Small intestine (tissue), 7 donors: ENCODE results near the gene DDX50. TPM values are rescaled to one million over a fixed set of nuclear protein-coding genes. Genes with fewer than 3 reads are reported as not detected.

Experiments
- DNase-seq, 2 donors: peaks; one replicate each; pipeline versions ENCODE4 v3.0.0 to v3.0.0-alpha.2; 2013
- FAIRE-seq: peaks from 2 replicates; lab custom pipeline; 2012; peaks lifted over from hg19 to GRCh38; lab: Jason Lieb, UNC
- H3K27ac ChIP-seq, 3 donors: one replicate each; pipeline ENCODE4 v1.5.1; 2013; ENCODE audit warnings: low read length in 2 of 3, mild to moderate bottlenecking in 2 of 3, control low read depth in 1 of 3, inconsistent platforms in 1 of 3, low read depth in 1 of 3, moderate library complexity in 1 of 3
- H3K27me3 ChIP-seq, 3 donors: one replicate each; pipeline ENCODE4 v1.6.1; 2013; ENCODE audit warnings: low read length in 3 of 3, inconsistent platforms in 1 of 3; ENCODE audit not compliant: control insufficient read depth in 3 of 3, insufficient read depth in 3 of 3
- H3K36me3 ChIP-seq, 3 donors: one replicate each; pipeline ENCODE4 v1.6.1; 2013; ENCODE audit warnings: low read length in 3 of 3, inconsistent platforms in 1 of 3, low read depth in 1 of 3, mild to moderate bottlenecking in 1 of 3, moderate library complexity in 1 of 3; ENCODE audit not compliant: control insufficient read depth in 3 of 3, insufficient read depth in 2 of 3
- H3K4me1 ChIP-seq, 3 donors: one replicate each; pipeline ENCODE4 v1.6.1; 2013; ENCODE audit warnings: low read length in 2 of 3, inconsistent platforms in 1 of 3, low read depth in 1 of 3, mild to moderate bottlenecking in 1 of 3, moderate library complexity in 1 of 3; ENCODE audit not compliant: control insufficient read depth in 3 of 3, insufficient read depth in 2 of 3
- H3K4me3 ChIP-seq, 3 donors: one replicate each; pipeline ENCODE4 v1.5.1; 2013; ENCODE audit warnings: low read length in 3 of 3, control low read depth in 1 of 3, inconsistent platforms in 1 of 3, low read depth in 1 of 3, mild to moderate bottlenecking in 1 of 3, moderate library complexity in 1 of 3
- H3K9me3 ChIP-seq, 2 donors: one replicate each; pipeline ENCODE4 v1.6.1; 2013; ENCODE audit warnings: low read depth in 1 of 2, low read length in 1 of 2; ENCODE audit not compliant: control insufficient read depth in 2 of 2, insufficient read depth in 1 of 2
- WGBS, 3 donors: extraction: QIAGEN DNeasy Blood & Tissue Kit; methylation state at CpG; one replicate each; pipeline ENCODE4 v1.1.7; 2013; 5-methylcytosine and 5-hydroxymethylcytosine counted together
- polyA plus RNA-seq, 4 donors: library from polyadenylated mRNA; stranded (reverse) in 3 of 4; unstranded in 1 of 4; fragments of 200-250 nt in 3 of 4; fragments of 120-200 nt in 1 of 4; gene quantifications; one replicate each; pipeline versions ENCODE4 v1.2.1 to v1.2.3, GENCODE V29; 2013
- donor health status: healthy with polysubstance abuse.
- donor health status: control.
- donor health status: control.
- donor health status: Bipolar disorder and iron deficiency.
- donor health status: healthy.

DDX50 gene
- polyA plus RNA-seq, 4 donors = 12.3 to 35.1 (median 22.0) TPM

- FAIRE-seq (no peak), DNase-seq (no peak)
- WGBS, 3 donors = 92 to 95% (median 95%) methylated on average over 2 of the region's 2 CpGs
- Histone ChIP-seq H3K27ac (no peak overlapping the region), H3K4me3 (no peak overlapping the region), H3K4me1 (peaks cover 1 to 37% (median 10%) of the 10 kb centered on the region in 3 donors), H3K27me3 (no peaks in the 10 kb centered on the region), H3K36me3 (peaks cover 0 to 3% (median 0%) of the 10 kb centered on the region in 3 donors), H3K9me3 (no peaks in the 10 kb centered on the region)
These were observed 21.5 kb upstream of the DDX50 start for GRCh38 chr10:68879628-68880027.

- Histone ChIP-seq H3K9me3 (no peaks in the 10 kb centered on the region), H3K4me1 (peaks cover 1 to 37% (median 10%) of the 10 kb centered on the region in 3 donors), H3K27me3 (no peaks in the 10 kb centered on the region), H3K27ac (no peak overlapping the region), H3K4me3 (no peak overlapping the region), H3K36me3 (peaks cover 0 to 5% (median 0%) of the 10 kb centered on the region in 3 donors)
- 79 to 92% (median 85%) methylated on average over 4 of the region's 4 CpGs for WGBS, 3 donors
- DNase-seq = no peak
- FAIRE-seq = no peak
These were observed 20.9 kb upstream of the DDX50 start for GRCh38 chr10:68880181-68880580.

- H3K27ac ChIP-seq = no peak overlapping the region
- DNase-seq = no peak
- H3K9me3 ChIP-seq = no peaks in the 10 kb centered on the region
- FAIRE-seq = no peak
- no peaks in the 10 kb centered on the region for H3K27me3 ChIP-seq
- peaks cover 0 to 1% (median 0%) of the 10 kb centered on the region in 3 donors for H3K4me1 ChIP-seq
- 96 to 100% (median 97%) methylated on average over 2 of the region's 2 CpGs for WGBS, 3 donors
- no peak overlapping the region for H3K4me3 ChIP-seq
- no peaks in the 10 kb centered on the region for H3K36me3 ChIP-seq
These were observed 6.1 kb upstream of the DDX50 start for GRCh38 chr10:68895041-68895440.

GRCh38 chr10:68897336-68897741 lies 3.8 kb upstream of the DDX50 start:
- H3K27me3 ChIP-seq = no peaks in the 10 kb centered on the region
- 36 to 49% (median 42%) methylated on average over 3 of the region's 3 CpGs for WGBS, 3 donors
- no peaks in the 10 kb centered on the region for H3K36me3 ChIP-seq
- H3K9me3 ChIP-seq = no peaks in the 10 kb centered on the region
- H3K27ac ChIP-seq = no peak overlapping the region
- peaks cover 2 to 8% (median 2%) of the 10 kb centered on the region in 3 donors for H3K4me1 ChIP-seq
- FAIRE-seq (no peak), DNase-seq (peak; percentile 78 to 83)
- H3K4me3 ChIP-seq = no peak overlapping the region

- DNase-seq = no peak
- no peak for FAIRE-seq
These were observed 1.8 kb upstream of the DDX50 start for GRCh38 chr10:68899186-68899745.

GRCh38 chr10:68900427-68901104 lies 549 bp upstream of the DDX50 start:
- FAIRE-seq = no peak
- peaks cover 5 to 12% (median 6%) of the 10 kb centered on the region in 3 donors for H3K4me1 ChIP-seq
- H3K4me3 ChIP-seq = peak overlapping the region; percentile 51 to 84 (median 83)
- H3K27ac ChIP-seq = peak overlapping the region; percentile 88 to 96 (median 89)
- DNase-seq = no peak
- H3K27me3 ChIP-seq = no peaks in the 10 kb centered on the region
- 3 to 5% (median 5%) methylated on average over 36 to 40 of the region's 40 CpGs for WGBS, 3 donors
- no peaks in the 10 kb centered on the region for H3K9me3 ChIP-seq
- H3K36me3 ChIP-seq = peaks cover 0 to 2% (median 0%) of the 10 kb centered on the region in 3 donors

More at GRCh38 chr10:68899186-68899745, 1.8 kb upstream of the DDX50 start:
- H3K4me3 ChIP-seq = no peak overlapping the region
- H3K27me3 ChIP-seq = no peaks in the 10 kb centered on the region
- peaks cover 4 to 12% (median 6%) of the 10 kb centered on the region in 3 donors for H3K4me1 ChIP-seq
- H3K27ac ChIP-seq = no peak overlapping the region
- H3K9me3 ChIP-seq = no peaks in the 10 kb centered on the region
- 89 to 92% (median 92%) methylated on average over 8 of the region's 8 CpGs for WGBS, 3 donors
- peaks cover 0 to 2% (median 0%) of the 10 kb centered on the region in 3 donors for H3K36me3 ChIP-seq

- no peak for FAIRE-seq
- H3K9me3 ChIP-seq = no peaks in the 10 kb centered on the region
- no peaks in the 10 kb centered on the region for H3K27me3 ChIP-seq
- WGBS, 3 donors = 54 to 59% (median 58%) methylated on average over 5 of the region's 5 CpGs
- DNase-seq = peak in 1 of 2 donors; percentile 11
- H3K4me1 ChIP-seq = peaks cover 5 to 12% (median 6%) of the 10 kb centered on the region in 3 donors
- H3K4me3 ChIP-seq = peak overlapping the region in 2 of 3 donors; percentile 83 to 88
- peaks cover 0 to 5% (median 2%) of the 10 kb centered on the region in 3 donors for H3K36me3 ChIP-seq
- no peak overlapping the region for H3K27ac ChIP-seq
These were observed 1.3 kb downstream of the DDX50 start for GRCh38 chr10:68902382-68902781.

GRCh38 chr10:68924593-68924992 lies 23.5 kb downstream of the DDX50 start:
- no peak overlapping the region for H3K4me3 ChIP-seq
- FAIRE-seq = no peak
- no peaks in the 10 kb centered on the region for H3K9me3 ChIP-seq
- no peak overlapping the region for H3K27ac ChIP-seq
- no peaks in the 10 kb centered on the region for H3K27me3 ChIP-seq
- no peaks in the 10 kb centered on the region for H3K4me1 ChIP-seq
- H3K36me3 ChIP-seq = peaks cover 0 to 46% (median 7%) of the 10 kb centered on the region in 3 donors
- DNase-seq = no peak
